ENCODE results near the gene NDUFB11. TPM values are rescaled to one million over a fixed set of nuclear protein-coding genes. Genes with fewer than 3 reads are reported as not detected.

The NDUFB11 gene
- total and polyA plus RNA-seq, 2 donors (not counting 1 experiment from before 2014, with no cell fraction given): 56.8 to 59.7 TPM

DNA sequence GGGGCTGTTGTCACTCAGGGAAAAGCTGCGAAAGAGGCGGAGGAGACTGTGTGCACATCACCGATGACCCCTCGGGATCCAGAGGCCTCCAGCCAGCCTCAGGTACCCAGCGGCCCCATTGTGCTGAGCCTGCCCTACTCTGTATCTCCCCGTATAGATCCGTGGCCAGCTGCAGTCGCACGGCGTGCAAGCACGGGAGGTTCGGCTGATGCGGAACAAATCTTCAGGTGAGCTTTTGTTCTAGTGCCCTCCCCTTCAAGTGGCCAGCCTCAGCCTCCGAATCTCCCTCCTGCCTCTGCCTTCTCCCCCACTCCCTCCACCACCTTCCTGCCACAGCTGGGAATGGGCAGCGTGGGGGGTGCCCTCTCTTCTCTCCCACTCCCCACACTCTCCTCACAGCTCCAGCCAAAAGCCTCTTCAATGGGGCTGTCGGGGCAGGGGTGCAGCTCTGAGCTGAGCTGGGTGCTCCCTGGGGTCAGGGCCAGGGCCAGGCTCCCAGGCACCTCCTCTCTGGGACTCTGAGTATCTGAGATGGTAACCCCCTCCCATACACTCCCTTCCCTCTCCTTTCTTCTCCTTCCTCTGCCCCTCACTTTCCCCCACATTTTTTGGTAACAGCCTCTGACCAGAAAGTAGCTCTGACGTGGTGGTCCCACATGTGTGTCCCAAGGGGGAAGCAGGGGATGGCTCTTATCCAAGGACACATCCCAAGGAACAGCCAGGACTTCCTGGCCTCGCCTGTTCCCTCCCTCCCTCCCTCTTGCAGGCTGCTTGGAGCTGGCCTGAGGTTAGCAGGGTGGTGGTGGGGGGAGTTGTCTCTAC, 28.7 kb upstream of the NDUFB11 start:
- H3K27me3 Mint-ChIP-seq: no peaks in the 10 kb centered on the region
- no peak overlapping the region for H3K4me3 Mint-ChIP-seq
- no peaks in the 10 kb centered on the region for H3K4me1 Mint-ChIP-seq
- intact Hi-C loops (cut with micrococcal nuclease): no loop called here
- peaks cover 28% of the 10 kb centered on the region for H3K79me2 ChIP-seq (ENCODE audit: control insufficient read depth, insufficient read depth, low read length)
- WGBS (ENCODE audit: insufficient coverage): 95% methylated on average over 13 of the region's 18 CpGs
- no peak for TF ChIP-seq EZH2 (IDR thresholded peaks at IDR 0.05; ENCODE audit: borderline replicate concordance, insufficient read depth, low read depth, low read length, poor library complexity, severe bottlenecking)
- TF ChIP-seq, protein P1, sequence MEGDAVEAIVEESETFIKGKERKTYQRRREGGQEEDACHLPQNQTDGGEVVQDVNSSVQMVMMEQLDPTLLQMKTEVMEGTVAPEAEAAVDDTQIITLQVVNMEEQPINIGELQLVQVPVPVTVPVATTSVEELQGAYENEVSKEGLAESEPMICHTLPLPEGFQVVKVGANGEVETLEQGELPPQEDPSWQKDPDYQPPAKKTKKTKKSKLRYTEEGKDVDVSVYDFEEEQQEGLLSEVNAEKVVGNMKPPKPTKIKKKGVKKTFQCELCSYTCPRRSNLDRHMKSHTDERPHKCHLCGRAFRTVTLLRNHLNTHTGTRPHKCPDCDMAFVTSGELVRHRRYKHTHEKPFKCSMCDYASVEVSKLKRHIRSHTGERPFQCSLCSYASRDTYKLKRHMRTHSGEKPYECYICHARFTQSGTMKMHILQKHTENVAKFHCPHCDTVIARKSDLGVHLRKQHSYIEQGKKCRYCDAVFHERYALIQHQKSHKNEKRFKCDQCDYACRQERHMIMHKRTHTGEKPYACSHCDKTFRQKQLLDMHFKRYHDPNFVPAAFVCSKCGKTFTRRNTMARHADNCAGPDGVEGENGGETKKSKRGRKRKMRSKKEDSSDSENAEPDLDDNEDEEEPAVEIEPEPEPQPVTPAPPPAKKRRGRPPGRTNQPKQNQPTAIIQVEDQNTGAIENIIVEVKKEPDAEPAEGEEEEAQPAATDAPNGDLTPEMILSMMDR (IDR thresholded peaks at IDR 0.05): no peak
- H3K9me3 Mint-ChIP-seq (ENCODE audit: insufficient read depth): no peaks in the 10 kb centered on the region
- no peaks in the 10 kb centered on the region for H3K4me1 ChIP-seq (ENCODE audit: control insufficient read depth in 2 of 2, insufficient read depth in 2 of 2, low read length in 2 of 2)
- no peak overlapping the region for H3K9ac ChIP-seq (ENCODE audit: low read length)
- no peak overlapping the region for H3K27ac ChIP-seq (ENCODE audit: low read length in 2 of 2)
- H4K20me1 ChIP-seq (ENCODE audit: control insufficient read depth, insufficient read depth, low read length, poor library complexity, severe bottlenecking): peaks cover 22% of the 10 kb centered on the region
- H2AFZ ChIP-seq (ENCODE audit: insufficient read depth, low read depth, low read length, poor library complexity, severe bottlenecking): no peak overlapping the region
- no peak for DNase-seq
- ATAC-seq (ENCODE audit: low read depth): no peak
- H3K9me3 ChIP-seq (ENCODE audit: control extremely low read depth in 1 of 3, control insufficient read depth in 2 of 3, insufficient read depth in 1 of 3, low read length in 2 of 3): no peaks in the 10 kb centered on the region
- ChIA-PET POLR2A (no interaction called here), CTCF (no interaction called here)
- H3K4me2 ChIP-seq (replicated peaks; ENCODE audit: low read depth, low read length, poor library complexity, severe bottlenecking): no peak overlapping the region
- no peak overlapping the region for H3K4me3 ChIP-seq (ENCODE audit: control extremely low read depth in 1 of 5, extremely low read depth in 1 of 5, insufficient read depth in 1 of 5, low read depth in 2 of 5, low read length in 4 of 5)
- H3K27ac Mint-ChIP-seq: no peak overlapping the region
- H3K36me3 ChIP-seq (replicated peaks in 1 of 2; ENCODE audit: control extremely low read depth in 1 of 2, control insufficient read depth in 1 of 2, extremely low read depth in 1 of 2, insufficient read depth in 2 of 2, low read length in 1 of 2): peaks cover 0 to 45% of the 10 kb centered on the region in 2 experiments
- H3K27me3 ChIP-seq (replicated peaks in 1 of 4; ENCODE audit: control extremely low read depth in 1 of 4, control insufficient read depth in 3 of 4, insufficient read depth in 4 of 4, low read length in 3 of 4): no peaks in the 10 kb centered on the region

DNA sequence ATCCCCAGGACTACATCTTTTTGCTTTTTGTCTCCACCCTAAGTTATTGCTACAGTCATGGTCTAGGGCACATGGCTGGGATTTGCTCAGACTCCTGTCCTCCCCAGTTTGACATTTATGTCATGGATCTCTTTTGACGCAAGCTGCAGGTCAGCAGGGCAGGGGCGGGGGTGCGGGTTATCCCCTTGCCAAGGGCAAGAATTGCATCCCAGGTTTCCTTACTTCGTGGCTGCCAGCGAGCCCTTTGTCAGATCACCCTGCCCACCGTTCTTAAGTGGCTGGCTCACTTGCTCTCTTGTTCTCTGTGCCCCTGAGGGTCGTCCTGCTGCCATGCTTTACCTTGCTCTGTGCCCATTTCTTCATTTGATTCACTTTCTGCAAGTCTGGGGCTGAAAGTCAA, 28.0 kb upstream of the NDUFB11 start:
- Histone ChIP-seq H3K9ac (ENCODE audit: low read length) (no peak overlapping the region), H3K4me3 (ENCODE audit: control extremely low read depth in 1 of 5, extremely low read depth in 1 of 5, insufficient read depth in 1 of 5, low read depth in 2 of 5, low read length in 4 of 5) (no peak overlapping the region), H3K79me2 (ENCODE audit: control insufficient read depth, insufficient read depth, low read length) (peaks cover 32% of the 10 kb centered on the region), H2AFZ (ENCODE audit: insufficient read depth, low read depth, low read length, poor library complexity, severe bottlenecking) (no peak overlapping the region), H3K4me1 (ENCODE audit: control insufficient read depth in 2 of 2, insufficient read depth in 2 of 2, low read length in 2 of 2) (no peaks in the 10 kb centered on the region), H3K9me3 (ENCODE audit: control extremely low read depth in 1 of 3, control insufficient read depth in 2 of 3, insufficient read depth in 1 of 3, low read length in 2 of 3) (no peaks in the 10 kb centered on the region), H4K20me1 (ENCODE audit: control insufficient read depth, insufficient read depth, low read length, poor library complexity, severe bottlenecking) (peaks cover 22% of the 10 kb centered on the region), H3K27me3 (replicated peaks in 1 of 4; ENCODE audit: control extremely low read depth in 1 of 4, control insufficient read depth in 3 of 4, insufficient read depth in 4 of 4, low read length in 3 of 4) (no peaks in the 10 kb centered on the region), H3K4me2 (replicated peaks; ENCODE audit: low read depth, low read length, poor library complexity, severe bottlenecking) (no peak overlapping the region), H3K36me3 (replicated peaks in 1 of 2; ENCODE audit: control extremely low read depth in 1 of 2, control insufficient read depth in 1 of 2, extremely low read depth in 1 of 2, insufficient read depth in 2 of 2, low read length in 1 of 2) (peaks cover 0 to 45% of the 10 kb centered on the region in 2 experiments), H3K27ac (ENCODE audit: low read length in 2 of 2) (no peak overlapping the region)
- WGBS (ENCODE audit: insufficient coverage): 100% methylated on average over 3 of the region's 7 CpGs
- Mint-ChIP-seq H3K4me3 (no peak overlapping the region), H3K4me1 (no peaks in the 10 kb centered on the region), H3K9me3 (ENCODE audit: insufficient read depth) (no peaks in the 10 kb centered on the region), H3K27ac (no peak overlapping the region), H3K27me3 (no peaks in the 10 kb centered on the region)
- DNase-seq: no peak
- CTCF ChIA-PET: no interaction called here
- intact Hi-C loops (cut with micrococcal nuclease): no loop called here
- TF ChIP-seq, protein P1 (IDR thresholded peaks at IDR 0.05): no peak
- no peak for ATAC-seq (ENCODE audit: low read depth)
- POLR2A ChIA-PET: no interaction called here

Data from B cell (primary cell).